ENCODE results near the gene TXN.

TXN gene

GRCh38 chr9:110256380-110257096 lies at the start of gene TXN:
TSS of gene TXN (minus strand) at chr9:110256507. CDS start at chr9:110256435, 72 bp downstream.
- peak; percentile 82 for DNase-seq

GRCh38 chr9:110303133-110303532 lies 46.8 kb upstream of the TXN start:
- DNase-seq = no peak

GRCh38 chr9:110298043-110298605 lies 41.8 kb upstream of the TXN start:
- no peak for DNase-seq

- no peak for DNase-seq
Observed at GRCh38 chr9:110293248-110293647, 36.9 kb upstream of the TXN start.

GRCh38 chr9:110291921-110292557 lies 35.7 kb upstream of the TXN start:
- no peak for DNase-seq

- DNase-seq = no peak
Observed at GRCh38 chr9:110290001-110290400, 33.7 kb upstream of the TXN start.

GRCh38 chr9:110288503-110288902 lies 32.2 kb upstream of the TXN start:
- no peak for DNase-seq

GRCh38 chr9:110287289-110287680 lies 31.0 kb upstream of the TXN start:
- DNase-seq = no peak

GRCh38 chr9:110284211-110284844 lies 28.0 kb upstream of the TXN start:
- no peak for DNase-seq

- DNase-seq = peak; percentile 17
Observed at GRCh38 chr9:110283751-110284150, 27.4 kb upstream of the TXN start.

GRCh38 chr9:110282739-110283081 lies 26.4 kb upstream of the TXN start:
- no peak for DNase-seq

- no peak for DNase-seq
Observed at GRCh38 chr9:110282018-110282738, 25.9 kb upstream of the TXN start.

GRCh38 chr9:110278080-110278707 lies 21.9 kb upstream of the TXN start:
- DNase-seq = peak; percentile 42

- no peak for DNase-seq
Observed at GRCh38 chr9:110276781-110277180, 20.5 kb upstream of the TXN start.

GRCh38 chr9:110270211-110270995 lies 14.1 kb upstream of the TXN start:
- no peak for DNase-seq

GRCh38 chr9:110266795-110267194 lies 10.5 kb upstream of the TXN start:
- DNase-seq = no peak

- DNase-seq = no peak
Observed at GRCh38 chr9:110261632-110262031, 5.3 kb upstream of the TXN start.

GRCh38 chr9:110260911-110261310 lies 4.6 kb upstream of the TXN start:
- no peak for DNase-seq

GRCh38 chr9:110259566-110259965 lies 3.3 kb upstream of the TXN start:
- no peak for DNase-seq

GRCh38 chr9:110258690-110259091 lies 2.4 kb upstream of the TXN start:
- DNase-seq = no peak

GRCh38 chr9:110257956-110258355 lies 1.6 kb upstream of the TXN start:
- DNase-seq = no peak
